ENCODE data around the gene LGR6.
"Not testable (repeated sequence)": the region's sequence is repeated elsewhere in the genome, so short reads cannot be mapped to it uniquely, and the experiment has no call there.

LGR6 gene

GRCh38 chr1:202248861-202249260, 55.3 kb downstream of the LGR6 start:
- Mint-ChIP-seq H3K27me3 (peaks cover 13% of the 10 kb centered on the region), H3K36me3 (no peaks in the 10 kb centered on the region), H3K4me3 (no peak overlapping the region), H3K9me3 (no peaks in the 10 kb centered on the region), H3K27ac (no peak overlapping the region), H3K4me1 (peaks cover 4% of the 10 kb centered on the region)
- ATAC-seq (ENCODE audit: low read depth) (no peak), DNase-seq (ENCODE audit: low spot score in 2 of 2) (no peak)

DNA sequence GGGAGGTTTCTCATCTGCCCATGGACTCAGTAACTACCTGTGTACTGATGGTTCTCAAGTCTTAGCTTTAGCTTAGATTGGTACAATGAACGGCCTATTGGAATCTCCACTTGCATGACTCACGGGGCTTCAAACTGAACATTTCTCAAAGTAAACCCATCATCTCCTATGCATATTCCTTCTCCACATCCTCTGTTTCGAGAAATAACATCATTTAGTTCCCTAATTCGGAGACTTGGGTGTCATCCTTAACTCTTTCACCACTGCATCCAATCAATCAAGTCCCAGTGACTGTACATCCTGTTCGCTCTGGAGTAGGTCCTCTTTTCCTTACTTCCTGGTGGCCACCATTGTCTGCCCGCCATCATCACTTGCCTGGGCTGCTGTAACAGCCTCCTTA, 55.8 kb downstream of the LGR6 start:
- Mint-ChIP-seq H3K4me1 (peaks cover 4% of the 10 kb centered on the region), H3K27ac (no peak overlapping the region), H3K4me3 (no peak overlapping the region), H3K9me3 (peaks cover 1% of the 10 kb centered on the region), H3K27me3 (peaks cover 13% of the 10 kb centered on the region), H3K36me3 (no peaks in the 10 kb centered on the region)
- DNase-seq (ENCODE audit: low spot score in 2 of 2) (no peak), ATAC-seq (ENCODE audit: low read depth) (no peak)

DNA sequence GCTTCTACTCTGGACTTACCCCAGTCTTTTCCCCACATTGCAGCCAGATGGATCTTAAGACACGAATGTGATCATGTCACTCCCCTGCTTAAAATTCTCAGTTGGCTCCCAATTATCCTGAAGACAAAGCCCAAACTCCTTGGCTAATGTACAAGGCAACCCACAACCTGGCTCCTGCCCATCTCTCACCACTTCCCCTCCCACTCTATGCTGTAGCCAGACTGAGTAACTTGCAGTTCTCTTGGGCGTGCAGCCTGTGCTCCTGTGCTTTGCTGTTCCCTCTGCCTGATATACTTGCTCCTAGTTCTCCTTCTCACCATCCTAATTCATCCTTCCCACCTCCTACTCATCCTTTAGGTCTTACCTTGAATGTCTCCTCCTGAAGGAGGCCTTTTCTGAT, 56.2 kb downstream of the LGR6 start:
- DNase-seq (ENCODE audit: low spot score in 2 of 2), result no peak
- Mint-ChIP-seq H3K27me3 (peaks cover 18% of the 10 kb centered on the region), H3K27ac (no peak overlapping the region), H3K4me1 (peaks cover 4% of the 10 kb centered on the region), H3K36me3 (no peaks in the 10 kb centered on the region), H3K9me3 (peaks cover 3% of the 10 kb centered on the region), H3K4me3 (no peak overlapping the region)
- no peak for ATAC-seq (ENCODE audit: low read depth)

- H3K4me1 Mint-ChIP-seq, result peaks cover 4% of the 10 kb centered on the region
- H3K27ac Mint-ChIP-seq, result no peak overlapping the region
- ATAC-seq (ENCODE audit: low read depth) (no peak), DNase-seq (ENCODE audit: low spot score in 2 of 2) (no peak)
- H3K27me3 Mint-ChIP-seq, result peaks cover 18% of the 10 kb centered on the region
- H3K36me3 Mint-ChIP-seq, result no peaks in the 10 kb centered on the region
- H3K4me3 Mint-ChIP-seq, result no peak overlapping the region
- H3K9me3 Mint-ChIP-seq, result peaks cover 3% of the 10 kb centered on the region
Measured at GRCh38 chr1:202250982-202251381, 57.4 kb downstream of the LGR6 start.

DNA sequence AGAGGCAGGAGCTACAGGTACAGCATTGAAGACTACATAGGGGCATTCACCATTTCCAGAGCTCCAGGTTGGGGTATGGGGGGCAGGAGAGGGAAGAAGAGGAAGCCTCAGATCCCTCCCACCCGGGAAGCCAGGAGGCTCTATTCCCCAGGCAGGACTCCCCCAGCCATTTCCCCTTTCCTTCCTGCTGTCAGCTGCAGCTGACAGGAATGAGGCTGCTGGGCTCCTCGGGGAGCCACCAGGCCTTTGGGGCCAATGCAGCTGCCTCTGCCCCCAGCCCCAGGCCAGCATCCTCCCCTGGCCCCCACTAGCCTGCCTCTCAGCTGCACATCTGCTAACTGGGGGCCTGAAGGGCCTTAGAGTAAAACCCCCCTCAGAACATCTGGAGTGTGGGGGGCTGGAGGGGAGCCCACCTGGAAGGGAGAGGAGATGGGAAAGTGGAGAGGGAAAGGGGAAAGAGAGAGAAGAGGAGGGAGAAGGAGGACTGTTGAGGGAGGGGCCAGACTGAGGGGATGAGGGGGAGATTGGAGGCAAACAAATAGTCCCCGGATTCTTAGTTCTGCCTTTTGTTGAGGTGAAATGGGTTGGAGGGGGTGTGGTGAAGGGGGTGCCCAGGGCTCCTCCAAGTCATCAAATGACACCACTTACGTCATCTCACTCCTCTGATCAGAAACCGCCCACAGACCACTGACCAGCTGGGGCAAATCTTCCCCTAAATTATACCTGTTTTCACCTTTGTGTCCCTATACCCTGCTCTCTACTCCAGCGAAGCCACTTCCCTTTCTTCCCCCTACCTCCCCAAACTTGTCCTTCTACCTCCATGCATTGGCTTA, 58.0 kb downstream of the LGR6 start:
- peak; percentile 27 for ATAC-seq (ENCODE audit: low read depth)
- peaks cover 4% of the 10 kb centered on the region for H3K4me1 Mint-ChIP-seq

GRCh38 chr1:202252271-202252670, 58.7 kb downstream of the LGR6 start:
- ATAC-seq (ENCODE audit: low read depth) (no peak), DNase-seq (ENCODE audit: low spot score in 2 of 2) (no peak)
- H3K4me1 Mint-ChIP-seq, result peaks cover 4% of the 10 kb centered on the region
- H3K36me3 Mint-ChIP-seq, result no peaks in the 10 kb centered on the region
- peaks cover 3% of the 10 kb centered on the region for H3K9me3 Mint-ChIP-seq
- no peak overlapping the region for H3K27ac Mint-ChIP-seq
- no peak overlapping the region for H3K4me3 Mint-ChIP-seq
- H3K27me3 Mint-ChIP-seq, result peaks cover 15% of the 10 kb centered on the region

More for the DNA sequence above, 58.0 kb downstream of the LGR6 start:
- Mint-ChIP-seq H3K4me3 (no peak overlapping the region), H3K27ac (no peak overlapping the region), H3K27me3 (peaks cover 15% of the 10 kb centered on the region), H3K36me3 (no peaks in the 10 kb centered on the region), H3K9me3 (peaks cover 3% of the 10 kb centered on the region)
- no peak for DNase-seq (ENCODE audit: low spot score in 2 of 2)

DNA sequence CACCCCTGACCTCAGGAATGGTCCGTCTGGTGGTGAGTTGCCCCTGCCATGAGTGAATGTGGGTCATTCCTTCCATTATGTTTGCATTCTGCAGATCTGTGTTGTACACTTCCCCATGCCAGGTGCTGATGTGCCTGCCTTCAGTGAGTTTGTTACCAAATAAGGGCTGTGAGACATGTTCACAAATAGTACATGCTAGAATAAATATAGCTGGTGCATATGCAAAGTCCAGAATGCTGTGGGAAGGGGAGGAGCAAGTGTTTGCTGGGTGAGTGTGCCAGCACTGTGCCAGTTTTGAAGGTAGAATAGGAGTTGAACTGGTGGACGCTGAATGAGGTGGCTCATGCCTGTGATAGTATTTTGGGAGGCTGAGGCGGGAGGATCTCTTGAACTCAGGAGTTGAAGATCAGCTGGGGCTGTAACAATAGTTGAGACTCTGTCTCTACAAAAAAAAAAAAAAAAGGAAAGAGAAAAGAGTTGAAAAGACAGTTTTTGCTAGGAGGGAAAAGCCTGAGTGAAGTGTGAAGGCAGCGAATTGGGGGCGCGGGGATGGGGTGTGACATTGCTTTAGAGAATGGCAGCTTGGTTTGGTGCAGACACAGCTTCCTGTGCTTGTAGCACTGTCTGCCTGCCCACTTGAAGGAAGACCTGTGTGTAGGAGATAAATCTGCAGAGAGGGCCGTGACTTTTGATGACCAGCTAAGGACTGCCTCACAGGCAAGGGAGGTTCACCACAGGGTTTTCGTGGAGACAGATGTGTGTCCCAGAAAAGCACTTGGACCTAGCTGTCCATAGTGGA, 61.1 kb downstream of the LGR6 start:
- H3K4me3 Mint-ChIP-seq, result no peak overlapping the region
- H3K4me1 Mint-ChIP-seq, result peaks cover 4% of the 10 kb centered on the region
- ATAC-seq (ENCODE audit: low read depth), result no peak
- H3K9me3 Mint-ChIP-seq, result peaks cover 3% of the 10 kb centered on the region
- no peaks in the 10 kb centered on the region for H3K36me3 Mint-ChIP-seq
- H3K27me3 Mint-ChIP-seq, result peaks cover 12% of the 10 kb centered on the region
- H3K27ac Mint-ChIP-seq, result no peak overlapping the region
- DNase-seq (ENCODE audit: low spot score in 2 of 2), result no peak

GRCh38 chr1:202255343-202255742, 61.7 kb downstream of the LGR6 start:
- Mint-ChIP-seq H3K4me3 (no peak overlapping the region), H3K27ac (no peak overlapping the region), H3K36me3 (no peaks in the 10 kb centered on the region), H3K27me3 (peaks cover 10% of the 10 kb centered on the region), H3K4me1 (peaks cover 4% of the 10 kb centered on the region), H3K9me3 (peaks cover 3% of the 10 kb centered on the region)
- no peak for DNase-seq (ENCODE audit: low spot score in 2 of 2)
- ATAC-seq (ENCODE audit: low read depth), result no peak

- ATAC-seq (ENCODE audit: low read depth) (no peak), DNase-seq (ENCODE audit: low spot score in 2 of 2) (no peak)
- H3K4me3 Mint-ChIP-seq, result no peak overlapping the region
- H3K27me3 Mint-ChIP-seq, result peaks cover 16% of the 10 kb centered on the region
- peaks cover under 1% of the 10 kb centered on the region for H3K4me1 Mint-ChIP-seq
- peaks cover 2% of the 10 kb centered on the region for H3K36me3 Mint-ChIP-seq
- peaks cover 5% of the 10 kb centered on the region for H3K9me3 Mint-ChIP-seq
- no peak overlapping the region for H3K27ac Mint-ChIP-seq
Measured at GRCh38 chr1:202259705-202260104, 66.1 kb downstream of the LGR6 start.

DNA sequence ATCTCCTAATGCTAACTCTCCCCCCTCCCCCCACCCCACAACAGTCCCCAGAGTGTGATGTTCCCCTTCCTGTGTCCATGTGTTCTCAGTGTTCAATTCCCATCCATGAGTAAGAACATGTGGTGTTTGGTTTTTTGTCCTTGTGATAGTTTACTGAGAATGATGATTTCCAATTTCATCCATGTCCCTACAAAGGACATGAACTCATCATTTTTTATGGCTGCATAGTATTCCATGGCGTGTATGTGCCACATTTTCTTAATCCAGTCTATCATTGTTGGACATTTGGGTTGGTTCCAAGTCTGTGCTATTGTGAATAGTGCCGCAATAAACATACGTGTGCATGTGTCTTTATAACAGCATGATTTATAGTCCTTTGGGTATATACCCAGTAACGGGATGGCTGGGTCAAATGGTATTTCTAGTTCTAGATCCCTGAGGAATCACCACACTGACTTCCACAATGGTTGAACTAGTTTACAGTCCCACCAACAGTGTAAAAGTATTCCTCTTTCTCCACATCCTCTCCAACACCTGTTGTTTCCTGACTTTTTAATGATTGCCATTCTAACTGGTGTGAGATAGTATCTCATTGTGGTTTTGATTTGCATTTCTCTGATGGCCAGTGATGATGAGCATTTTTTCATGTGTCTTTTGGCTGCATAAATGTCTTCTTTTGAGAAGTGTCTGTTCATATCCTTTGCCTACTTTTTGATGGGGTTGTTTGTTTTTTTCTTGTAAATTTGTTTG, 67.8 kb downstream of the LGR6 start:
- not testable (repeated sequence) for H3K4me3 Mint-ChIP-seq, H3K9me3 Mint-ChIP-seq, H3K27ac Mint-ChIP-seq

GRCh38 chr1:202263628-202264027, 70.0 kb downstream of the LGR6 start:
- H3K4me3 Mint-ChIP-seq, result no peak overlapping the region
- no peaks in the 10 kb centered on the region for H3K4me1 Mint-ChIP-seq
- H3K27ac Mint-ChIP-seq, result no peak overlapping the region
- ATAC-seq (ENCODE audit: low read depth) (no peak), DNase-seq (ENCODE audit: low spot score in 2 of 2) (no peak)
- H3K9me3 Mint-ChIP-seq, result peaks cover 5% of the 10 kb centered on the region
- peaks cover 24% of the 10 kb centered on the region for H3K27me3 Mint-ChIP-seq
- H3K36me3 Mint-ChIP-seq, result peaks cover 2% of the 10 kb centered on the region

More for the DNA sequence above, 67.8 kb downstream of the LGR6 start:
- not testable (repeated sequence) for ATAC-seq (ENCODE audit: low read depth); DNase-seq (ENCODE audit: low spot score in 2 of 2); H3K4me1 Mint-ChIP-seq; H3K36me3 Mint-ChIP-seq
- peaks cover 20% of the 10 kb centered on the region for H3K27me3 Mint-ChIP-seq

GRCh38 chr1:202264300-202264699, 70.7 kb downstream of the LGR6 start:
- Mint-ChIP-seq H3K27me3 (peaks cover 26% of the 10 kb centered on the region), H3K27ac (no peak overlapping the region), H3K4me3 (no peak overlapping the region), H3K9me3 (peaks cover 5% of the 10 kb centered on the region), H3K36me3 (peaks cover 2% of the 10 kb centered on the region), H3K4me1 (no peaks in the 10 kb centered on the region)
- ATAC-seq (ENCODE audit: low read depth), result no peak
- DNase-seq (ENCODE audit: low spot score in 2 of 2), result no peak

- H3K36me3 Mint-ChIP-seq, result peaks cover 2% of the 10 kb centered on the region
- peaks cover 26% of the 10 kb centered on the region for H3K27me3 Mint-ChIP-seq
- ATAC-seq (ENCODE audit: low read depth), result no peak
- H3K4me1 Mint-ChIP-seq, result no peaks in the 10 kb centered on the region
- no peak overlapping the region for H3K4me3 Mint-ChIP-seq
- DNase-seq (ENCODE audit: low spot score in 2 of 2), result no peak
- peaks cover 5% of the 10 kb centered on the region for H3K9me3 Mint-ChIP-seq
- H3K27ac Mint-ChIP-seq, result no peak overlapping the region
Measured at GRCh38 chr1:202264726-202265125, 71.1 kb downstream of the LGR6 start.

Measured in memory B cell (primary cell).